OCI-M1 (cell line): ENCODE results near the gene CDC34.

Experiments used
- DNase-seq: peaks from one replicate; lab custom pipeline; 2025; lab: John Stamatoyannopoulos, UW

CDC34 gene

GRCh38 chr19:542173-542866 is 10.8 kb downstream of the CDC34 start:
- DNase-seq, result no peak

- DNase-seq, result no peak
Measured at GRCh38 chr19:543910-544608, 12.5 kb downstream of the CDC34 start, which contains the start of gene GZMM. Gene GZMM (plus strand): TSS chr19:544053. CDS start chr19:544072, 19 bp downstream.

GRCh38 chr19:547117-547516 is 15.6 kb downstream of the CDC34 start:
- DNase-seq, result no peak

GRCh38 chr19:547836-548720 is 16.5 kb downstream of the CDC34 start:
- no peak for DNase-seq

- no peak for DNase-seq
Measured at GRCh38 chr19:548886-549830, 17.6 kb downstream of the CDC34 start.

- DNase-seq, result no peak
Measured at GRCh38 chr19:554817-555216, 23.3 kb downstream of the CDC34 start.

GRCh38 chr19:555474-555808 is 23.9 kb downstream of the CDC34 start:
- DNase-seq, result no peak

- DNase-seq, result no peak
Measured at GRCh38 chr19:556611-557382, 25.2 kb downstream of the CDC34 start.

- no peak for DNase-seq
Measured at GRCh38 chr19:558770-559439, 27.3 kb downstream of the CDC34 start.

- no peak for DNase-seq
Measured at GRCh38 chr19:560121-560520, 28.6 kb downstream of the CDC34 start.

GRCh38 chr19:566403-566802 is 34.8 kb downstream of the CDC34 start:
- no peak for DNase-seq

- no peak for DNase-seq
Measured at GRCh38 chr19:566844-567243, 35.3 kb downstream of the CDC34 start.

- DNase-seq, result no peak
Measured at GRCh38 chr19:567296-567900, 35.8 kb downstream of the CDC34 start.

- no peak for DNase-seq
Measured at GRCh38 chr19:570251-570686, 38.7 kb downstream of the CDC34 start.

GRCh38 chr19:570937-571565 is 39.5 kb downstream of the CDC34 start:
- peak; percentile 77 for DNase-seq

GRCh38 chr19:571566-571974 is 40.0 kb downstream of the CDC34 start:
- DNase-seq, result peak; percentile 79

GRCh38 chr19:572140-572742 is 40.7 kb downstream of the CDC34 start, which contains the start of gene BSG:
Gene BSG (plus strand): TSS chr19:572596. CDS start chr19:572635, 39 bp downstream.
- peak; percentile 98 for DNase-seq

- DNase-seq, result peak; percentile 35
Measured at GRCh38 chr19:572743-573518, 41.4 kb downstream of the CDC34 start.
